H1 (cell line): Measurements from ENCODE around the gene HS6ST2. TPM values are rescaled to one million over a fixed set of nuclear protein-coding genes. Genes with fewer than 3 reads are reported as not detected.

Source experiments
- CHD1 ChIP-seq: IDR thresholded peaks from 2 replicates; pipeline ENCODE4 v1.6.1; 2012; ENCODE audit warnings: low read depth, low read length, improper control_type of control experiment
- CHD7 ChIP-seq: fragments of 300-600 bp; sonication (generic); IDR thresholded peaks from 2 replicates; pipeline ENCODE4 v1.7.1; 2012; ENCODE audit warnings: low read length, moderate library complexity, mild to moderate bottlenecking, inconsistent platforms; ENCODE audit not compliant: insufficient replicate concordance
- FOSL1 ChIP-seq: IDR thresholded peaks from 2 replicates; pipeline ENCODE4 v1.6.1; 2011; ENCODE audit warnings: mild to moderate bottlenecking, low read depth, low read length, moderate library complexity; ENCODE audit not compliant: insufficient read depth
- HDAC2 ChIP-seq, 2 experiments: fragments of 300-600 bp in 1 of 2; sonication (generic) in 1 of 2; IDR thresholded peaks; 2 replicates each; pipeline ENCODE4 v1.6.1; 2011 to 2012; ENCODE audit warnings: low read depth in 2 of 2, low read length in 2 of 2, mild to moderate bottlenecking in 2 of 2, moderate library complexity in 2 of 2, borderline replicate concordance in 1 of 2, inconsistent platforms in 1 of 2
- HDAC6 ChIP-seq: IDR thresholded peaks from one replicate; pipeline ENCODE4 v1.7.1; 2012; ENCODE audit warnings: low read depth, mild to moderate bottlenecking, inconsistent platforms, low read length, moderate library complexity
- KDM5A ChIP-seq: fragments of 200-600 bp; IDR thresholded peaks from 2 replicates; pipeline ENCODE4 v1.7.1; 2012; ENCODE audit warnings: mild to moderate bottlenecking, low read length, inconsistent platforms, mixed read lengths
- POU5F1 ChIP-seq: IDR thresholded peaks from 2 replicates; pipeline ENCODE4 v1.6.1; 2011; ENCODE audit warnings: low read depth, mild to moderate bottlenecking, low read length, moderate library complexity
- RNF2 ChIP-seq: fragments of 200-900, 300-1000 bp; sonication (generic); IDR thresholded peaks from 2 replicates; pipeline ENCODE4 v1.7.1; 2016; ENCODE audit warnings: borderline replicate concordance, low read depth, mild to moderate bottlenecking, antibody characterized with exemption, low read length; ENCODE audit not compliant: poor library complexity, severe bottlenecking; ENCODE audit errors: missing control alignments
- SP2 ChIP-seq: IDR thresholded peaks from 2 replicates; pipeline ENCODE4 v1.6.1; 2012; ENCODE audit warnings: mild to moderate bottlenecking, low read length, inconsistent platforms
- TAF1 ChIP-seq: IDR thresholded peaks from 2 replicates; pipeline ENCODE4 v1.6.1; 2011; ENCODE audit warnings: mild to moderate bottlenecking, low read depth, low read length
- TCF12 ChIP-seq: IDR thresholded peaks from 2 replicates; pipeline ENCODE4 v1.6.1; 2011; ENCODE audit warnings: low read depth, mild to moderate bottlenecking, low read length
- ZNF274 ChIP-seq: IDR thresholded peaks from 2 replicates; pipeline ENCODE4 v1.7.0; 2012; ENCODE audit warnings: low read length, borderline replicate concordance; ENCODE audit errors: extremely low read depth
- polyA plus RNA-seq, 7 experiments: library from polyadenylated mRNA; depleted of rRNA in 3 of 7; stranded (reverse) in 5 of 7; unstranded in 2 of 7; fragments of >200 nt in 5 of 7; fragments of 200-250 nt in 2 of 7; gene quantifications; 1 replicate in 5 of 7; 2 replicates in 1 of 7; 4 replicates in 1 of 7; pipeline versions ENCODE4 v1.2.1 to v1.2.3, GENCODE V29; 2011 to 2013; ENCODE audit warnings: missing spikeins in 2 of 7, mixed read lengths in 2 of 7
- total RNA-seq: library from RNA; stranded (reverse); fragmentation: NEBNext Ultra II Directional; extraction: Animal tissue kit (Norgen Biotek cat#: 25700); gene quantifications from 2 replicates; pipeline ENCODE4 v1.2.1, GENCODE V29; 2021

Gene HS6ST2
- total and polyA plus RNA-seq, 2 of the 8 experiments (the other 6 are each of a cell fraction or from before 2014, with no cell fraction given): 3.9 TPM

GRCh38 chrX:132908891-132909290 lies 49.5 kb downstream of the HS6ST2 start (continued):
- TF ChIP-seq CHD7: no peak
- no peak for TF ChIP-seq HDAC2 (IDR thresholded peaks at IDR 0.05; ENCODE audit: borderline replicate concordance in 1 of 2, low read depth in 2 of 2, low read length in 2 of 2)
- no peak for TF ChIP-seq ZNF274
- no peak for TF ChIP-seq TAF1
- TF ChIP-seq FOSL1: no peak
- TF ChIP-seq TCF12: no peak
- no peak for TF ChIP-seq KDM5A
- TF ChIP-seq POU5F1: no peak
- TF ChIP-seq CHD1: no peak
- TF ChIP-seq HDAC6: no peak
- no peak for TF ChIP-seq RNF2
- TF ChIP-seq SP2: no peak
